Cerebellar cortex (tissue), 1 donor: Measurements from ENCODE around the gene BMERB1.

Experiments
- DNase-seq: peaks from one replicate; pipeline ENCODE4 v3.0.0-alpha.2; 2015; ENCODE audit warnings: low spot score

BMERB1 gene

GRCh38 chr16:15616012-15616411, 181.6 kb downstream of the BMERB1 start:
- no peak for DNase-seq

- no peak for DNase-seq
Measured at GRCh38 chr16:15616475-15617165, 182.2 kb downstream of the BMERB1 start.

- no peak for DNase-seq
Measured at GRCh38 chr16:15617901-15618300, 183.5 kb downstream of the BMERB1 start.

- no peak for DNase-seq
Measured at GRCh38 chr16:15618392-15618791, 184.0 kb downstream of the BMERB1 start.

GRCh38 chr16:15620611-15621195, 186.3 kb downstream of the BMERB1 start:
- DNase-seq, result no peak

- no peak for DNase-seq
Measured at GRCh38 chr16:15621456-15621855, 187.1 kb downstream of the BMERB1 start.

- DNase-seq, result no peak
Measured at GRCh38 chr16:15621889-15622288, 187.5 kb downstream of the BMERB1 start.

- DNase-seq, result no peak
Measured at GRCh38 chr16:15631730-15632409, 197.5 kb downstream of the BMERB1 start.

- DNase-seq, result no peak
Measured at GRCh38 chr16:15635926-15636325, 201.5 kb downstream of the BMERB1 start.

GRCh38 chr16:15636392-15636873, 202.0 kb downstream of the BMERB1 start:
- DNase-seq, result no peak
